Osteoblast (primary cell): ENCODE measurements around the gene C19orf67. TPM values are rescaled to one million over a fixed set of nuclear protein-coding genes. Genes with fewer than 3 reads are reported as not detected.
A peak's percentile ranks its signal among the peaks of the same experiment; 100 is the strongest.

Experiments
- DNase-seq: peaks from one replicate; pipeline ENCODE4 v3.0.0; 2011; ENCODE audit warnings: low spot score, mixed read lengths; ENCODE audit not compliant: insufficient read length; ENCODE audit errors: missing footprints
- H2AFZ ChIP-seq: 2 replicates; pipeline ENCODE4 v1.6.0; 2011; ENCODE audit warnings: mild to moderate bottlenecking, low read length
- H3K27ac ChIP-seq: 2 replicates; pipeline ENCODE4 v1.5.1; 2011; ENCODE audit warnings: mild to moderate bottlenecking, low read depth, low read length, moderate library complexity
- H3K27me3 ChIP-seq: 2 replicates; pipeline ENCODE4 v1.6.0; 2012; ENCODE audit warnings: mild to moderate bottlenecking, control low read depth, inconsistent platforms, low read length, moderate library complexity; ENCODE audit not compliant: insufficient read depth
- H3K36me3 ChIP-seq: 2 replicates; pipeline ENCODE4 v1.5.1; 2011; ENCODE audit warnings: mild to moderate bottlenecking, low read length, control low read depth, moderate library complexity; ENCODE audit not compliant: insufficient read depth
- H3K4me1 ChIP-seq: 2 replicates; pipeline ENCODE4 v1.5.1; 2011; ENCODE audit warnings: mild to moderate bottlenecking, low read length, control low read depth, moderate library complexity; ENCODE audit not compliant: insufficient read depth
- H3K4me2 ChIP-seq: 2 replicates; pipeline ENCODE4 v1.6.0; 2011; ENCODE audit warnings: mild to moderate bottlenecking, low read length; ENCODE audit not compliant: insufficient read depth
- H3K4me3 ChIP-seq: fragments of 200-600 bp; sonication (generic); 3 replicates; pipeline ENCODE4 v1.5.1; 2012; ENCODE audit warnings: mild to moderate bottlenecking, low read length, inconsistent platforms; ENCODE audit not compliant: insufficient read depth
- H3K79me2 ChIP-seq: 2 replicates; pipeline ENCODE4 v1.6.0; 2012; ENCODE audit warnings: mild to moderate bottlenecking, low read length, control low read depth, inconsistent platforms; ENCODE audit not compliant: insufficient read depth
- H3K9me3 ChIP-seq: 2 replicates; pipeline ENCODE4 v1.5.1; 2011; ENCODE audit warnings: low read depth, low read length, control low read depth
- H4K20me1 ChIP-seq: 2 replicates; pipeline ENCODE4 v1.6.0; 2012; ENCODE audit warnings: mild to moderate bottlenecking, low read length, control low read depth; ENCODE audit not compliant: insufficient read depth
- total RNA-seq: library from RNA; depleted of rRNA; stranded (reverse); fragments of >200 nt; gene quantifications from 2 replicates; pipeline ENCODE4 v1.2.3, GENCODE V29; 2012
- TF ChIP-seq, protein P1 (sequence below): IDR thresholded peaks from 2 replicates; pipeline ENCODE4 v1.5.1; 2011; ENCODE audit warnings: mild to moderate bottlenecking, low read depth, low read length, moderate library complexity; ENCODE audit errors: extremely low read depth

C19orf67 gene
- total RNA-seq, 1 donor = not detected

DNA sequence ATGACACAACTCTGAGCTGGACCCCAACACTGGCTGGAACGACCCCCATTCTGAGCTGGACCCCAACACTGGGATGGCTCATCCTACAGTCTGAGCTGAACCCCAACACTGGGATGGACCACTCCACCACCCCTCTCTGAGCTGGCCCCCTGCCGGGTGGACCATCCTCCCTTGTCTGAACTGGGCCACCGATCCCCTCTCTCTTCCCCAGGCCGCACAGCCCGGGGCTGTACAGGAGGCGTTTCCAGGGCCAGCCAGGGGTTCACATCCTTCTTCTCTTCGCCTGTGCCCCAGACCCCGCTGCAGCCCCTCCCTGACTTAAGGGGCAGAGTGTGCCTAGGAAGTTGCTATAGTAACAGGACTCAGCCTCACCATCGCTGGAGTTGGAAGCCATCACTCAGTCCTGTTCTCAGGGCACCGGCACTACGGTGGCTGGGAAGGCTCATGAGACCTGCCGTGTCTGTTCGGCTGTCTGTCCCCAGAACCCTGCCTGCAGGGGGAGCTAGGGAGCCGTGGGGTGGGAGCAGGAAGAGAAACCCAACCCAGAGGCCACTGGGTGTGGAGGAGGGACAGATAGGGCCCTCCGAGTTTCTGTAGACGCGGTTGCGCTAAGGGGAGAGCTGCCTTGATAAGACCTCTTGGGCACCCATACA is 28.3 kb upstream of the C19orf67 start:
- peaks cover 39% of the 10 kb centered on the region for H3K4me1 ChIP-seq

GRCh38 chr19:14112809-14113385 is 27.3 kb upstream of the C19orf67 start:
- H3K27me3 ChIP-seq = no peaks in the 10 kb centered on the region
- H4K20me1 ChIP-seq = peaks cover 11% of the 10 kb centered on the region
- TF ChIP-seq, protein P1, sequence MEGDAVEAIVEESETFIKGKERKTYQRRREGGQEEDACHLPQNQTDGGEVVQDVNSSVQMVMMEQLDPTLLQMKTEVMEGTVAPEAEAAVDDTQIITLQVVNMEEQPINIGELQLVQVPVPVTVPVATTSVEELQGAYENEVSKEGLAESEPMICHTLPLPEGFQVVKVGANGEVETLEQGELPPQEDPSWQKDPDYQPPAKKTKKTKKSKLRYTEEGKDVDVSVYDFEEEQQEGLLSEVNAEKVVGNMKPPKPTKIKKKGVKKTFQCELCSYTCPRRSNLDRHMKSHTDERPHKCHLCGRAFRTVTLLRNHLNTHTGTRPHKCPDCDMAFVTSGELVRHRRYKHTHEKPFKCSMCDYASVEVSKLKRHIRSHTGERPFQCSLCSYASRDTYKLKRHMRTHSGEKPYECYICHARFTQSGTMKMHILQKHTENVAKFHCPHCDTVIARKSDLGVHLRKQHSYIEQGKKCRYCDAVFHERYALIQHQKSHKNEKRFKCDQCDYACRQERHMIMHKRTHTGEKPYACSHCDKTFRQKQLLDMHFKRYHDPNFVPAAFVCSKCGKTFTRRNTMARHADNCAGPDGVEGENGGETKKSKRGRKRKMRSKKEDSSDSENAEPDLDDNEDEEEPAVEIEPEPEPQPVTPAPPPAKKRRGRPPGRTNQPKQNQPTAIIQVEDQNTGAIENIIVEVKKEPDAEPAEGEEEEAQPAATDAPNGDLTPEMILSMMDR = no peak
- H3K79me2 ChIP-seq = peaks cover 82% of the 10 kb centered on the region
- peaks cover 32% of the 10 kb centered on the region for H3K4me1 ChIP-seq
- peaks cover 6% of the 10 kb centered on the region for H3K36me3 ChIP-seq
- H3K4me3 ChIP-seq = peak overlapping the region; percentile 51
- H3K9me3 ChIP-seq = no peaks in the 10 kb centered on the region
- DNase-seq = peak; percentile 92
- peak overlapping the region; percentile 67 for H3K27ac ChIP-seq
- peak overlapping the region; percentile 75 for H3K4me2 ChIP-seq
- peak overlapping the region; percentile 40 for H2AFZ ChIP-seq

More for the DNA sequence above, 28.3 kb upstream of the C19orf67 start:
- Histone ChIP-seq H3K27ac (no peak overlapping the region), H3K9me3 (no peaks in the 10 kb centered on the region), H3K4me3 (no peak overlapping the region), H3K4me2 (peak overlapping the region; percentile 75), H4K20me1 (peaks cover 10% of the 10 kb centered on the region), H3K36me3 (peaks cover 6% of the 10 kb centered on the region), H3K79me2 (peaks cover 80% of the 10 kb centered on the region), H3K27me3 (no peaks in the 10 kb centered on the region), H2AFZ (no peak overlapping the region)
- TF ChIP-seq, protein P1 = peak; percentile 35
- DNase-seq = peak; percentile 69

- peak overlapping the region; percentile 51 for H3K4me3 ChIP-seq
- H3K36me3 ChIP-seq = peaks cover 8% of the 10 kb centered on the region
- peaks cover 32% of the 10 kb centered on the region for H3K4me1 ChIP-seq
- H4K20me1 ChIP-seq = peaks cover 13% of the 10 kb centered on the region
- no peaks in the 10 kb centered on the region for H3K9me3 ChIP-seq
- H2AFZ ChIP-seq = peak overlapping the region; percentile 40
- H3K4me2 ChIP-seq = peak overlapping the region; percentile 75
- H3K79me2 ChIP-seq = peaks cover 87% of the 10 kb centered on the region
- H3K27ac ChIP-seq = peak overlapping the region; percentile 67
- TF ChIP-seq, protein P1 = no peak
- no peaks in the 10 kb centered on the region for H3K27me3 ChIP-seq
- DNase-seq = peak; percentile 96
These were observed 26.6 kb upstream of the C19orf67 start for GRCh38 chr19:14112051-14112808.

DNA sequence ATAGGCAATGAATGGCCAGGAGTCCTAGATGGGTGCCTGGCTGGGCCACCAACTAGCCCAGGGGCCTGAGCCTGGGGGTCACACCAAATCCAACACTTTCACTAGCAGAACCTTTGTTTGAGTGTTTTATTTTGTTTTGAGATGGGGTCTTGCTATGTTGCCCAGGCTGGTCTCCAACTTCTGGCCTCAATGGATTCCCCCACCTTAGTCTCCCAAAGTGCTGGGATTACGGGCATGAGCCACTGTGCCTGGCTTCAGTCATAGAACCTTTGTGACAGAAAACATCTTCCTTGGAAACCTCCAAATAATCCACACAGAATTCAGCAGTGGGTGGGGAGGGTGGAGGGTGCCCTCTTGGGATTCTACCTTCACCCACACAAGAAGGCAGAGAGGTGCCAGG is 25.9 kb upstream of the C19orf67 start:
- no peak overlapping the region for H3K4me3 ChIP-seq
- no peak overlapping the region for H2AFZ ChIP-seq
- H3K27me3 ChIP-seq = no peaks in the 10 kb centered on the region
- H3K79me2 ChIP-seq = peaks cover 79% of the 10 kb centered on the region
- TF ChIP-seq, protein P1 = no peak
- H3K4me1 ChIP-seq = peaks cover 30% of the 10 kb centered on the region
- H3K27ac ChIP-seq = no peak overlapping the region
- DNase-seq = peak; percentile 6
- no peaks in the 10 kb centered on the region for H3K9me3 ChIP-seq
- H3K4me2 ChIP-seq = no peak overlapping the region
- H3K36me3 ChIP-seq = peaks cover 13% of the 10 kb centered on the region
- peaks cover 11% of the 10 kb centered on the region for H4K20me1 ChIP-seq
